ENCODE measurements around the gene CTIF. TPM values are rescaled to one million over a fixed set of nuclear protein-coding genes. Genes with fewer than 3 reads are reported as not detected.

The CTIF gene
- total RNA-seq, 1 donor from 2014 or later = 48.5 TPM

DNA sequence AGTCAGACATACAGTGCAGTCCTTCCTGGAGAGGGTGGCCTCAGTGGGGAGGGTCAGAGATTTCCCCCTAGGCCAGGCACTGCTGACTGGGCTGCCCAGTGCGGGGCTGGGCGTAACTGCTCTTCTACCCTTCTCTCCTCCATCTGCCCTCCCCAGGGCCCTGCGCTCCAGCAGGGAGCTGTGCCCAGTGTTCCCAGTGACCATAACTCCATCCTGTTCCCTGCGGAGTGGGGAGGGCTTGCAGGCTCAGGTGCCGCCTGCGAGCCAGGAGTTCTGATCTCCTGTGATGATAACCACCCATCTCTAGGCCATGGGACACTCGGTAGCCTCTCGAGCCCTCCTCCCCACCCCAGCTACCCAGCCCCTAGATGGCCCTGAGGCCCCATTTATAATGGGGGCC is 304.3 kb downstream of the CTIF start:
- Mint-ChIP-seq H3K27me3 (no peaks in the 10 kb centered on the region), H3K36me3 (peaks cover 23% of the 10 kb centered on the region), H3K9me3 (peaks cover 9% of the 10 kb centered on the region), H3K27ac (no peak overlapping the region), H3K4me3 (peak overlapping the region; percentile 69), H3K4me1 (ENCODE audit: unreplicated experiment) (peaks cover 63% of the 10 kb centered on the region)
- TF ChIP-seq, protein P1, sequence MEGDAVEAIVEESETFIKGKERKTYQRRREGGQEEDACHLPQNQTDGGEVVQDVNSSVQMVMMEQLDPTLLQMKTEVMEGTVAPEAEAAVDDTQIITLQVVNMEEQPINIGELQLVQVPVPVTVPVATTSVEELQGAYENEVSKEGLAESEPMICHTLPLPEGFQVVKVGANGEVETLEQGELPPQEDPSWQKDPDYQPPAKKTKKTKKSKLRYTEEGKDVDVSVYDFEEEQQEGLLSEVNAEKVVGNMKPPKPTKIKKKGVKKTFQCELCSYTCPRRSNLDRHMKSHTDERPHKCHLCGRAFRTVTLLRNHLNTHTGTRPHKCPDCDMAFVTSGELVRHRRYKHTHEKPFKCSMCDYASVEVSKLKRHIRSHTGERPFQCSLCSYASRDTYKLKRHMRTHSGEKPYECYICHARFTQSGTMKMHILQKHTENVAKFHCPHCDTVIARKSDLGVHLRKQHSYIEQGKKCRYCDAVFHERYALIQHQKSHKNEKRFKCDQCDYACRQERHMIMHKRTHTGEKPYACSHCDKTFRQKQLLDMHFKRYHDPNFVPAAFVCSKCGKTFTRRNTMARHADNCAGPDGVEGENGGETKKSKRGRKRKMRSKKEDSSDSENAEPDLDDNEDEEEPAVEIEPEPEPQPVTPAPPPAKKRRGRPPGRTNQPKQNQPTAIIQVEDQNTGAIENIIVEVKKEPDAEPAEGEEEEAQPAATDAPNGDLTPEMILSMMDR (conservative IDR thresholded peaks at IDR 0.05) = no peak
- no peak for DNase-seq (ENCODE audit: extremely low spot score, unreplicated experiment)

DNA sequence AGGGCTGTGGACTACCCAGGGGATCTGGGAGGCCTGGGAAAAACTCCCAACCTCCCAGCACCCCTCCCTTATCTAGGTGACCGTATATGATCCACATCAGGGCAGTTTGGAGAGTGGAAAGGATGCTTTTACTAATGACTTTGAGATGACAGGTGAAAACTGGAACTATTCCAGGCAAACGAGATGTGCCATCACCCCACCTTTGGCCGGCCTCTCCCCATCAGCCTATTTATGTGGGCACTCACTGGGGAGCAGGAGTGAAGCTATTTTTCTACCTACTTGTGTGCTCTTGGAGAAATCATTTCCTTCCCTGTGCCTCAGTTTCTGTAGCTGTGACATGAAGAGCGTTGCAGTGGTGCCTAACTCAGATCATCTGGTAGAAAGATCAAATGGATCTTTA is 304.8 kb downstream of the CTIF start:
- H3K4me3 Mint-ChIP-seq = no peak overlapping the region
- H3K27ac Mint-ChIP-seq = no peak overlapping the region
- H3K9me3 Mint-ChIP-seq = peaks cover 9% of the 10 kb centered on the region
- TF ChIP-seq, protein P1 (conservative IDR thresholded peaks at IDR 0.05) = no peak
- no peak for DNase-seq (ENCODE audit: extremely low spot score, unreplicated experiment)
- peaks cover 23% of the 10 kb centered on the region for H3K36me3 Mint-ChIP-seq
- H3K27me3 Mint-ChIP-seq = no peaks in the 10 kb centered on the region
- peaks cover 62% of the 10 kb centered on the region for H3K4me1 Mint-ChIP-seq (ENCODE audit: unreplicated experiment)

DNA sequence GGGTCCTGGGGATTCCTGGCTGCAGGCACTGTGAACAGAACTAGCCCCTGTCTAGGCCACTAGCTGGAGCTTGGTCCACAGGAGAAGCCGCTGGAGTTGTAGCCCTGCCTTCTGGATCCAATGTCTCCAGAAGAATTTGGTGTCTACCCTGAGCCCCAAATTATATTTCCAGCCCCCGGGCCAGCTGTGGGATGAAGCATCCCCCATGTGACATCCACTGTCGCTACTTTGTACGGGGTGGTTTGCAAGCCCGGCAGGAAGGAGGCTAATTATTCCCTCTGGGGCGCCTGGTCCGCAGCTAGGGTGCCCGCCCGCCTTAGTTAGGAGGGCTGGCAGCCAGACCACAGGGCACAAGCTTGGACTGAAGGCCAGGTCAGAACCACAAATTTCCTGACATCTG is 305.4 kb downstream of the CTIF start:
- no peaks in the 10 kb centered on the region for H3K27me3 Mint-ChIP-seq
- H3K4me3 Mint-ChIP-seq = no peak overlapping the region
- peaks cover 59% of the 10 kb centered on the region for H3K4me1 Mint-ChIP-seq (ENCODE audit: unreplicated experiment)
- TF ChIP-seq, protein P1 (conservative IDR thresholded peaks at IDR 0.05) = no peak
- no peak for DNase-seq (ENCODE audit: extremely low spot score, unreplicated experiment)
- H3K36me3 Mint-ChIP-seq = peaks cover 23% of the 10 kb centered on the region
- H3K9me3 Mint-ChIP-seq = peaks cover 9% of the 10 kb centered on the region
- H3K27ac Mint-ChIP-seq = no peak overlapping the region

DNA sequence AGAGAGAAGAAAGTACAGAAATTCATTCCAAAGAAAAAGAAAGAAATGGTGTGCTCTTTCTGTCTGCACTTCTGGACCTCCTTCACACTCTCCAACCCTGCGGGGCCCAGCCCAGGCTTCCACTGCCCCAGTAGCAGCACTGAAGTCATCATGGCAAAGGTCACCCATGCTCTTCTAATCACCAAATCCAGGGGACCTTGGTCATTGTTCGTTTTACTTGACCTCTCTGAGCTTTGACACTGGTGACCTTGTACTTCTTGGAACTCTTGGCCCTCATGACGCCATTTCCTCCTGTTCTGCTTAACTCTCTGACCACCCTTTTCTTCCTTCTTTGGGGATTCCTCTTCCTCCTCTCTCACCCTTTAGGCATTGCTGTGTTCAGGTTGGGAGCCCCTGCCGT is 306.3 kb downstream of the CTIF start:
- no peaks in the 10 kb centered on the region for H3K27me3 Mint-ChIP-seq

DNA sequence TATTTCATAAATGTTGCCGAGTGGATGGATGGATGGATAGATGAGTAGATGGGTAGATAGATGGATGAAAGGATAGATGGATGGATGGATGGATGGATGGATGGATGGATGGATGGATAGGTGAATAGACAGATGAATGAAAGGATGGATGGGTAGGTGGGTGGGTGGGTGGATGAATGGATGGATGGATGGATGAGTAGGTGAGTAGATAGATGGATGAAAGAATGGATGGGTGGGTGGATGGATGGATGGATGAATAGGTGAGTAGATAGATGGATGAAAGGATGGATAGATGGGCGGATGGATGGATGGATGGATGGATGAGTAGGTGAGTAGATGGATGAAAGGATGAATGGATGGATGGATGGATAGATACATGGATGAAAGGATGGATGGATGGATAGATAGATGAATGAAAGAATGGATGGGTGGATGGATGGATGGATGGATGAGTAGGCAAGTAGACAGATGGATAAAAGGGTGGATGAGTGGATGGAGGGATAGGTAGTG is 307.6 kb downstream of the CTIF start:
- TF ChIP-seq, protein P1 (conservative IDR thresholded peaks at IDR 0.05) = no peak
- no peak for DNase-seq (ENCODE audit: extremely low spot score, unreplicated experiment)
- Mint-ChIP-seq H3K9me3 (peaks cover 14% of the 10 kb centered on the region), H3K4me3 (no peak overlapping the region), H3K4me1 (ENCODE audit: unreplicated experiment) (peaks cover 64% of the 10 kb centered on the region), H3K27ac (no peak overlapping the region), H3K36me3 (peaks cover 23% of the 10 kb centered on the region), H3K27me3 (no peaks in the 10 kb centered on the region)

More for the DNA sequence above, 306.3 kb downstream of the CTIF start:
- Mint-ChIP-seq H3K36me3 (peaks cover 23% of the 10 kb centered on the region), H3K4me1 (ENCODE audit: unreplicated experiment) (peaks cover 55% of the 10 kb centered on the region), H3K4me3 (no peak overlapping the region), H3K9me3 (peaks cover 13% of the 10 kb centered on the region), H3K27ac (no peak overlapping the region)
- TF ChIP-seq, protein P1 (conservative IDR thresholded peaks at IDR 0.05) = no peak
- no peak for DNase-seq (ENCODE audit: extremely low spot score, unreplicated experiment)
